SK-MEL-5 (cell line): ENCODE measurements around the gene MYL6B. TPM values are rescaled to one million over a fixed set of nuclear protein-coding genes. Genes with fewer than 3 reads are reported as not detected.
A peak's percentile ranks its signal among the peaks of the same experiment; 100 is the strongest.
"Not testable (repeated sequence)": the region's sequence is repeated elsewhere in the genome, so short reads cannot be mapped to it uniquely, and the experiment has no call there.

Source experiments
- DNase-seq: peaks from one replicate; pipeline ENCODE4 v3.0.0-alpha.2; 2016; ENCODE audit warnings: low read depth, low spot score
- in situ Hi-C: cut with HindIII; loops from 2 replicates; pipeline ENCODE4 v1.10.0; 2016; ENCODE audit warnings: low sequenced_read_pairs, high pct_unique_total_duplicates, low pct_unique_long_range_greater_than_20kb
- total RNA-seq: library from RNA; depleted of rRNA; stranded (reverse); fragments of >200 nt; shearing (Covaris generic); gene quantifications from 2 replicates; pipeline ENCODE4 v1.2.3, GENCODE V29; 2014; rRNA removed

The MYL6B gene
- total RNA-seq, 1 experiment from 2014 or later, result 66.0 TPM

GRCh38 chr12:56189918-56190694 lies 37.7 kb downstream of the MYL6B start:
- peak; percentile 91 for DNase-seq
- in situ Hi-C loops, result loop anchor here (5.0 kb wide), 1 partner anchor 73 kb away; the partner anchor contains the start of genes RPL41 and ZC3H10

GRCh38 chr12:56190695-56191155 lies 38.3 kb downstream of the MYL6B start:
- in situ Hi-C loops, result loop anchor here (5.0 kb wide), 1 partner anchor 73 kb away; the partner anchor contains the start of genes RPL41 and ZC3H10
- peak; percentile 13 for DNase-seq

DNA sequence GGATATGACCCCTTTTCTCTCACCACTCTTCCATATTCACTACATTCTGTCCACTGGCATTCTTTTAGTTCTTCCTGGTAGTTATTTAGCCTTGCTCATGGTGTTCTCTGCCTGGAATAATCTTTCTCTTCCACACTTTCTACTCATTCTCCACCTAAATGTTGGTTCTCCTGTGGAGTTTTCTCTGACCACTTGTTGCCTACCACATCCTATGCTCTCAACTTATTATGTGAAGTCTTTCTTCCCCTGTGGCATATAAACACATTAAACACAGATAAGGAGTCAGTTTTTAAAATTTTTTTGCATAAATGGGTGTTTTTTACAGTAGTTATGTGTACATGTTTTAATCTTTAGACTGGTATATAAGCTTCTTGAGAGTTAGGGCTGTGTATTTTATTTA lies 40.2 kb downstream of the MYL6B start:
- in situ Hi-C loops, result loop anchor here (5.0 kb wide), 1 partner anchor 75 kb away; the partner anchor contains the start of genes RPL41 and ZC3H10
- DNase-seq, result no peak

GRCh38 chr12:56193025-56193578 lies 40.7 kb downstream of the MYL6B start:
- in situ Hi-C loops, result loop anchor here (5.0 kb wide), 1 partner anchor 76 kb away; the partner anchor contains the start of genes RPL41 and ZC3H10

DNA sequence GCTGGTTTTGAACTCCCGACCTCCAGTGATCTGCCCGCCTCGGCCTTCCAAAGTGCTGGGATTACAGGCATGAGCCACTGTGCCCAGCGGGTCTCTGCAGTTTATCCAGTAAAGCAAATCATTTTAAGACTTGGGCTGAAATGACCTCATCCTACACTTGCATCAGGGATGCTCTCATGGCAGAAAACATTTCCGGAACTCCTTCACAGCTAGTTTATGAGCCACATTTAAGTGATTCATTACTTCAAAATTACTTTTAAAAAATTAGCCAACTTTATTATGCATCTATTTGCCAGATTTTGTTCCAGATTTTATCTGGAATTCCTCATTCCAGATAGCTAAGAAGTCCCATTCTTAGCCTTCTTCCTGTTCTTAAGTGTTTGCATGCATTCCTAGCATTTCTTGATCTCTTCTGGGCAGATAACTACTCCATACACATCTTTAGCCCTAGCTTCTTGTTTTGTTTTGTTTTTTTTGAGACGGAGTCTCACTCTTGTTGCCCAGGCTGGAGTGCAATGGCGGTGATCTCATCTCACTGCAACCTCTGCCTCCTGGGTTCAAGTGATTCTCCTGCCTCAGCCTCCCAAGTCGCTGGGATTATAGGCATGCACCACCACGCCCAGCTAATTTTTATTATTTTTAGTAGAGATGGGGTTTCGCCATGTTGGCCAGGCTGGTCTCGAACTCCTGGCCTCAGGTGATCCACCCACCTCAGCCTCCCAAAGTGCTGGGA lies 44.6 kb downstream of the MYL6B start:
- in situ Hi-C loops, DNase-seq: not testable (repeated sequence)

More at GRCh38 chr12:56193025-56193578, 40.7 kb downstream of the MYL6B start:
- peak; percentile 93 for DNase-seq

- DNase-seq, result no peak
- in situ Hi-C loops, result no loop called here
These were observed 45.7 kb downstream of the MYL6B start for GRCh38 chr12:56197921-56198635.

DNA sequence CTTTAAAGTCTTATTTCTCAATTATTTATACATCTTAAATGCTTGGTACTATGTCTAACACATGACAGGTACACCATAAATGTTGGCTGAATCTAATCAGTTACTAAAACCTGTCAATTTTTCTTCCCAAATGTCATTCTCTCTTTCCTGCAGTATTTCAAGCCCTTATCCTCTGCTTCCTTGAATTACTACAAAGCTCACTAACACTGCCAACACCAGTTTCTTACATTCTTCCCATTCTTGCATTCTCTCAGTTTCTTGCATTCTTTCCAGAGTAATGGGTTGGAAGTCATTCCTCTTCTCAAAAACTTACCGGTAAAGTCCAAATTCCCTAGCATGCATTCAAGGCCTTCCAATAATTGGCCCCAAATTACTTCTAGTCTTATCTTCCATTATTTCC lies 46.4 kb downstream of the MYL6B start:
- DNase-seq, result no peak
- in situ Hi-C loops, result no loop called here

DNA sequence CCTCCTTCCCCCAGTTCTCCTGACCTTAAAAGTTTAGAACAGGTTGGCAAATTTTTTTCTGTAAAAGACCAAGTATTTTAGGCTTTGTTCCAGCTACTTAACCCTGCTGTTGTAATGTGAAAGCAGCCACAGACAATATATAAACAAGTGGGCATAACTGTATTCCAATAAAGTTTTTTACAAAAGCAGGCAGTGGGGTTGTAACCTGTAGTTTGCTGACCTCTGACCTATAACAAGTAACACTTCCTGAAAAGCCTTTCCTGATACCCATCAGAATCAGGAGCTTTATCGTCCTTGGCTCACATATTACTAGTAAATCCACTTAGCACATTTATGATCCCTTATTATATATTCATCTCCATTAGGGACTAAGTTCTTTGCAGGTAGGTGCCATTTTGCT lies 50.0 kb downstream of the MYL6B start:
- no peak for DNase-seq

DNA sequence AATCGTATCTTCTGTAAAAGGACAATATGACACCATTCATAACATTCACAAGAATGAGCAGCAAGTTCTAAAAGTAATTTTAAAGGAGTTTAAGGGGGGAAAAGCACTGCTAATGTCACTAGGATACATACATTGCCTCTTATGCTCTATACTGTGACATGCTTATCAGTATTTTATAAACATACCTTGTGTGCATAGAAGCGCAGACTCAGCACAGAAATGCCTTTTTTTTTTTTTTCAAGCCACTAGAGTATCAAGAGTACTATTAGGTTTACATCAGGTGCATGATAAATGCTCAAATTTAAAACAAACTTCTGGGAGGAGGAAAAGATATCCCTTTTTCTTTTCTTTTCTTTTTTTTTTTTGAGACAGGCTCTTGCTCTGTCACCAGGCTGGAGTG lies 50.5 kb downstream of the MYL6B start:
- no peak for DNase-seq
- in situ Hi-C loops, result no loop called here

More for the DNA sequence above, 50.0 kb downstream of the MYL6B start:
- in situ Hi-C loops, result no loop called here

- in situ Hi-C loops, result no loop called here
- no peak for DNase-seq
These were observed 51.9 kb downstream of the MYL6B start for GRCh38 chr12:56204275-56204674.

DNA sequence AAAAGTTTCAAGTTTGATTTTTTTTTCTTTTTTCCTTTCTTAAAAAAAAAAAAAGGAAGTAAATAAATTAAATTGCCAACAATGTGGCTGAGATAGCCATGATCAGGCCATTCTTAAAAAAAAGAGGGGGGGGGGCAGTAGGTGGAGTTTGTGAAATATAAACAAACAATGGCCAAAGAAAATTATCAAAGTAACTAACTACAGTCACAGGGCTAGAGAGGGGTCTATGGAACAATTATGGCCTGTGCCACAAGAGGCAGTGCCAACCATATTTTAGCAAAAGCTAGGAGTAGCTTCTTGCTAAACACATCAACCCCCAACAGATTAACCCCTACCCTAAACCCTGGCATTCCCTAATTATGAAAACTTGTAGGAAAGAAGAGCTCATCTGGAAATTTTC lies 53.1 kb downstream of the MYL6B start:
- in situ Hi-C loops, result no loop called here
- DNase-seq, result no peak

DNA sequence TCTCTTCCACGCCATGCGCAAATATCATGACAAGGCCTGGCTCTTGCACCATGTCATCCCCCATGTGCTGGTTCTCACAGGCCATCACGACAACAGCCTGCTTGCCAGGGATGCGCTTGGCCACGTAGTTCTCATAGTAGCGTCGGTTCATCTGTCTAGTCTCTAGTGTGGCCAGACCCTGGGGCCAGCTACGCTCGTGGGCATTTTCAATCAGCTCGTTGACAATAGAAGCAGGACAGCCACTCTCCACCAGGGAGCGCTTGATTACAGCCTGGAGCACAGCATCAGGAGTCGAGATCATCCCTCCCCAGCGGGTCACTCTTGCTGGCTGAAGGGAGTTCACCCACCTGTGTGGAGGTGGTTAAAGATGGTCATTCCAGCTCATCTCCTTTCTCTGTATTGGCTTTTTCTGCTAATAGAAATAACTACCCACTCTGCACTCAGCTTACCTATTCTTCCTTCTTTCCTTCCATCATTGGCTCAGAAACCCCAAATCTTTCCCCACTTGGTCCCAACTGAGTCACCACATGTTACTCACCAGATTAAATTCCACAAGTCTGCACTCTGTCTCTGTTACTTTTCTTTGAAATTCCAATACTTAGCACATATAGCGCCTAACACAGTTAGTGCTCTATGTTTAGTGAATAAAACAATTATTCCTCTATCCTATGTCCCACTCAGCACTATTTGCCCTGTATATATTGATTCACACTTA lies 54.2 kb downstream of the MYL6B start:
- in situ Hi-C loops, result no loop called here
- DNase-seq, result peak; percentile 81

Other genes starting within 250 kb of the MYL6B start
- 21.1 and 29.2 TPM in 2 replicates for gene PYM1, start 224.7 kb upstream of the MYL6B start, total RNA-seq
- gene DGKA, start 221.4 kb upstream of the MYL6B start, total RNA-seq, result 5.7 and 6.9 TPM in 2 replicates
- 10,199 and 10,765 TPM in 2 replicates for gene PMEL, start 186.5 kb upstream of the MYL6B start, total RNA-seq
- 896 and 917 TPM in 2 replicates for gene CDK2, start 185.8 kb upstream of the MYL6B start, total RNA-seq
- 169 and 175 TPM in 2 replicates for gene RAB5B, start 178.5 kb upstream of the MYL6B start, total RNA-seq
- gene SUOX, start 155.3 kb upstream of the MYL6B start, total RNA-seq, result 11.2 and 16.1 TPM in 2 replicates
- gene IKZF4, start 131.5 kb upstream of the MYL6B start, total RNA-seq, result 0.79 and 1.1 TPM in 2 replicates
- gene RPS26, start 110.7 kb upstream of the MYL6B start, total RNA-seq, result 372 and 394 TPM in 2 replicates
- gene ERBB3, start 72.4 kb upstream of the MYL6B start, total RNA-seq, result 114 and 125 TPM in 2 replicates
- gene PA2G4, start 48.0 kb upstream of the MYL6B start, total RNA-seq, result 473 and 487 TPM in 2 replicates
- gene RPL41, start 36.0 kb upstream of the MYL6B start, total RNA-seq, result 5,360 and 5,858 TPM in 2 replicates
- 5.6 and 7.3 TPM in 2 replicates for gene ZC3H10, start 34.3 kb upstream of the MYL6B start, total RNA-seq
- 90.9 and 100 TPM in 2 replicates for gene ESYT1, start 24.3 kb upstream of the MYL6B start, total RNA-seq
- 483 and 574 TPM in 2 replicates for gene MYL6, start 5.8 kb downstream of the MYL6B start, total RNA-seq
- 20.9 and 39.0 TPM in 2 replicates for gene SMARCC2, start 36.9 kb downstream of the MYL6B start, total RNA-seq
- 47.7 and 48.9 TPM in 2 replicates for gene RNF41, start 69.3 kb downstream of the MYL6B start, total RNA-seq
- 37.8 and 47.5 TPM in 2 replicates for gene NABP2, start 71.8 kb downstream of the MYL6B start, total RNA-seq
- gene SLC39A5, start 77.5 kb downstream of the MYL6B start, total RNA-seq, result not detected in 2 replicates
- gene ANKRD52, start 105.8 kb downstream of the MYL6B start, total RNA-seq, result 13.5 and 14.7 TPM in 2 replicates
- 16.4 and 18.4 TPM in 2 replicates for gene COQ10A, start 114.4 kb downstream of the MYL6B start, total RNA-seq
- gene CS, start 147.7 kb downstream of the MYL6B start, total RNA-seq, result 110 and 119 TPM in 2 replicates
- gene CNPY2, start 163.4 kb downstream of the MYL6B start, total RNA-seq, result 311 and 316 TPM in 2 replicates
- gene PAN2, start 181.4 kb downstream of the MYL6B start, total RNA-seq, result 32.5 and 50.6 TPM in 2 replicates
- 0.34 TPM in 1 of 2 replicates, not detected in the other for gene IL23A, start 186.3 kb downstream of the MYL6B start, total RNA-seq
- gene STAT2, start 207.5 kb downstream of the MYL6B start, total RNA-seq, result 131 and 139 TPM in 2 replicates
- gene APOF, start 210.3 kb downstream of the MYL6B start, total RNA-seq, result not detected in 2 replicates